MM.1S (cell line): ENCODE measurements around the gene TNK1.

Experiments
- EZH2 ChIP-seq: fragments of 300-600 bp; sonication (generic); optimal IDR thresholded peaks from 2 replicates; pipeline ENCODE3; 2017; ENCODE audit warnings: low read depth, mild to moderate bottlenecking, antibody characterized with exemption, low read length, mixed read lengths
- TF ChIP-seq, protein P1 (sequence below): fragments of 300-600 bp; sonication (generic); IDR thresholded peaks from 2 replicates; pipeline ENCODE4 v1.5.1; 2016; ENCODE audit warnings: antibody characterized with exemption, low read length, mixed read lengths

DNA sequence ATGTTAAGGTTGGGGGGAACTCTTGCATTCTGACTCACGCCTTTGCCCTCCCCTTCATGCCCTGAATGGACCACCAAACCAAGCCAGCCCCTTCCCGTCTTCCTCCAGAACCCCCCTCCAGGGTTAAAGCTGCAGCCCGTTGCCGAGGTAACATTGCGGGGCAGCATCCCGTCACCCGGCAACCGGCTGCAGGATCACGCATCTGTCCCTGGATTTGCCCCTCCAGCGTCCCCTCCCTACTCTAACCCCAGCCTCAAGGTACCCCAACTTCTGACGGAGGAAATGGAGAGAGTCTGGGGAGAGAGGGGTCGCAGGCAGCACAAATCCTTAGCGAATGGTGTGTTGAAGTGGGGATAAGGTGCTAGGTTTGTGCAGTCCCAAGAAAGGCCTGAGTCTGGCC lies 26.2 kb downstream of the TNK1 start:
- TF ChIP-seq, protein P1, sequence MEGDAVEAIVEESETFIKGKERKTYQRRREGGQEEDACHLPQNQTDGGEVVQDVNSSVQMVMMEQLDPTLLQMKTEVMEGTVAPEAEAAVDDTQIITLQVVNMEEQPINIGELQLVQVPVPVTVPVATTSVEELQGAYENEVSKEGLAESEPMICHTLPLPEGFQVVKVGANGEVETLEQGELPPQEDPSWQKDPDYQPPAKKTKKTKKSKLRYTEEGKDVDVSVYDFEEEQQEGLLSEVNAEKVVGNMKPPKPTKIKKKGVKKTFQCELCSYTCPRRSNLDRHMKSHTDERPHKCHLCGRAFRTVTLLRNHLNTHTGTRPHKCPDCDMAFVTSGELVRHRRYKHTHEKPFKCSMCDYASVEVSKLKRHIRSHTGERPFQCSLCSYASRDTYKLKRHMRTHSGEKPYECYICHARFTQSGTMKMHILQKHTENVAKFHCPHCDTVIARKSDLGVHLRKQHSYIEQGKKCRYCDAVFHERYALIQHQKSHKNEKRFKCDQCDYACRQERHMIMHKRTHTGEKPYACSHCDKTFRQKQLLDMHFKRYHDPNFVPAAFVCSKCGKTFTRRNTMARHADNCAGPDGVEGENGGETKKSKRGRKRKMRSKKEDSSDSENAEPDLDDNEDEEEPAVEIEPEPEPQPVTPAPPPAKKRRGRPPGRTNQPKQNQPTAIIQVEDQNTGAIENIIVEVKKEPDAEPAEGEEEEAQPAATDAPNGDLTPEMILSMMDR = no peak
- TF ChIP-seq EZH2 = no peak
